Karpas-422 (cell line): Measurements from ENCODE around the gene UNC45A. TPM values are rescaled to one million over a fixed set of nuclear protein-coding genes. Genes with fewer than 3 reads are reported as not detected.

Source experiments
- DNase-seq: peaks from one replicate; pipeline ENCODE4 v3.0.0-alpha.2; 2015
- H2AFZ ChIP-seq: fragments of 200-600 bp; sonication (generic); 2 replicates; pipeline ENCODE4 v1.6.1; 2014; ENCODE audit warnings: antibody characterized with exemption, low read length, mixed read lengths
- H3K27ac ChIP-seq: fragments of 200-600 bp; sonication (generic); 2 replicates; pipeline ENCODE4 v1.5.1; 2014; ENCODE audit warnings: mild to moderate bottlenecking, low read length, moderate library complexity
- H3K27me3 ChIP-seq: fragments of 200-600 bp; sonication (generic); 2 replicates; pipeline ENCODE4 v1.6.1; 2014; ENCODE audit warnings: low read length, mixed read lengths
- H3K36me3 ChIP-seq: fragments of 200-600 bp; sonication (generic); 2 replicates; pipeline ENCODE4 v1.6.1; 2014; ENCODE audit warnings: low read length, mixed read lengths; ENCODE audit not compliant: insufficient read depth
- H3K4me1 ChIP-seq: fragments of 200-600 bp; sonication (generic); 2 replicates; pipeline ENCODE4 v1.6.1; 2014; ENCODE audit warnings: mild to moderate bottlenecking, low read length, mixed read lengths
- H3K4me2 ChIP-seq: fragments of 200-600 bp; sonication (generic); 2 replicates; pipeline ENCODE4 v1.6.1; 2014; ENCODE audit warnings: low read length, low read depth, mild to moderate bottlenecking; ENCODE audit not compliant: poor library complexity, severe bottlenecking
- H3K4me3 ChIP-seq: fragments of 200-600 bp; sonication (generic); 2 replicates; pipeline ENCODE4 v1.5.1; 2014; ENCODE audit warnings: mild to moderate bottlenecking, antibody characterized with exemption, low read length, mixed read lengths
- H3K79me2 ChIP-seq: fragments of 200-600 bp; sonication (generic); 2 replicates; pipeline ENCODE4 v1.6.1; 2014; ENCODE audit warnings: mild to moderate bottlenecking, low read length, mixed read lengths
- H3K9ac ChIP-seq: fragments of 200-600 bp; sonication (generic); 2 replicates; pipeline ENCODE4 v1.6.0; 2014; ENCODE audit warnings: low read length
- H3K9me2 ChIP-seq: fragments of 200-600 bp; sonication (generic), shearing (Covaris generic); replicated peaks from 2 replicates; pipeline ENCODE4 v1.6.0; 2014; ENCODE audit warnings: mild to moderate bottlenecking, low read length, moderate library complexity; ENCODE audit not compliant: insufficient read depth
- H3K9me3 ChIP-seq: fragments of 300-700, 200-600 bp; sonication (generic); 2 replicates; pipeline ENCODE4 v1.6.1; 2014; ENCODE audit warnings: low read length, mixed read lengths
- H4K20me1 ChIP-seq: fragments of 200-600 bp; sonication (generic); 2 replicates; pipeline ENCODE4 v1.6.1; 2014; ENCODE audit warnings: mild to moderate bottlenecking, antibody characterized with exemption, low read length, low read depth; ENCODE audit not compliant: insufficient read depth
- total RNA-seq: library from RNA; depleted of rRNA; stranded (reverse); fragments of >200 nt; shearing (Covaris generic); gene quantifications from 2 replicates; pipeline ENCODE4 v1.2.3, GENCODE V29; 2014; ENCODE audit warnings: low replicate concordance

Gene UNC45A
- total RNA-seq, 1 experiment from 2014 or later, result 25.1 TPM

GRCh38 chr15:90902040-90902839 lies 32.8 kb upstream of the UNC45A start:
- H3K9me3 ChIP-seq, result no peaks in the 10 kb centered on the region
- H3K27ac ChIP-seq, result peak overlapping the region; percentile 65
- H3K4me2 ChIP-seq, result peak overlapping the region; percentile 89
- 0 out of 2 replicates have a peak, but pooled peaks cover 9% of the 10 kb centered on the region for H3K36me3 ChIP-seq
- peak; percentile 90 for DNase-seq
- peak overlapping the region; percentile 47 for H2AFZ ChIP-seq
- no peaks in the 10 kb centered on the region for H3K27me3 ChIP-seq
- peak overlapping the region; percentile 87 for H3K9ac ChIP-seq
- H3K9me2 ChIP-seq, result no peaks in the 10 kb centered on the region
- no peaks in the 10 kb centered on the region for H4K20me1 ChIP-seq
- H3K4me3 ChIP-seq, result peak overlapping the region; percentile 75
- H3K79me2 ChIP-seq, result peaks cover 5% of the 10 kb centered on the region; the same call in 1 of the 2 replicates
- H3K4me1 ChIP-seq, result peaks cover 20% of the 10 kb centered on the region

- Histone ChIP-seq H4K20me1 (no peaks in the 10 kb centered on the region), H3K79me2 (peaks cover 5% of the 10 kb centered on the region; the same call in 1 of the 2 replicates), H3K36me3 (0 out of 2 replicates have a peak, but pooled peaks cover 9% of the 10 kb centered on the region), H3K4me2 (peak within 1 kb of the TSS; percentile 98), H3K9ac (peak within 1 kb of the TSS; percentile 87), H3K4me1 (peaks cover 20% of the 10 kb centered on the region), H3K9me2 (no peaks in the 10 kb centered on the region), H3K27me3 (no peaks in the 10 kb centered on the region), H3K4me3 (peak within 1 kb of the TSS; percentile 80), H3K27ac (peak within 1 kb of the TSS; percentile 83), H3K9me3 (no peaks in the 10 kb centered on the region), H2AFZ (peak within 1 kb of the TSS; percentile 47)
- peak; percentile 94 for DNase-seq
These were observed 32.0 kb upstream of the UNC45A start, which contains the start of gene MAN2A2 for GRCh38 chr15:90902840-90903732. Gene MAN2A2 (plus strand): TSS chr15:90903302. CDS start chr15:90904208, 906 bp downstream.

DNA sequence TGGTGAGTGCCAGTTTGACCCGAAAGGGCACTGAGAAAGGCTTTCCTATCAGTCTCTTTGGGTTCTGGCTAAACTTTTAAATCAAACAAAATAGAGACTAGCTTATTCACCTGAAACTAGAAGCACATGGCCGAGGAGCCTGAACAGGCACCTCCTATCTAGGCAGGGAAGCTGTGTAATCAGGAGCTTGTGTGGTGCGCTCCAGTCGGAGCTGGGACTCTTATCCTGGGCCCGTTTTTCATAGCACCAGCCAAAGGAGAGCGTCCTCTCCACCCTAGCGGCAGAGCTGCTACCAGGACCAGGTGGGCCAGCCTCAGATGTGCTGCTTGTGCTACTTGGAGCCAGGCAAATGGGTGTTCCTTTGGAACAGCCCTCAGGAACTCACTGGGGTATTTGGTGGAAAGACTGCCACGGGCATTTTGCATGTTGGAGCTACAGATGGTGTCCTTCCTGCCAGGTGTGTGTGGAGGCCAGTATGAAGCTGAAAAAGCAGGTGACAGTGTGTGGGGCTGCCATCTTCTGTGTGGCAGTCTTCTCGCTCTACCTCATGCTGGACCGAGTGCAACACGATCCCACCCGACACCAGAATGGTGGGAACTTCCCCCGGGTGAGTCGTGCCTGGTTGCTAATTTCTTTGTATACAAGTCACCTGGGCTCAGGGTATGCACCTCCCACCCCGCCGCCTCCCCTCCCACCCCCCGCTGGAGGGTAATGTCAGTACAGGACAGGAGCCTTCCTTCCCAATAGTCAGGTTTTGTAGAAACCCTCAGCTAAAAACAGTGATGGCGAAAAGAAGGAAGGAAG lies 31.1 kb upstream of the UNC45A start:
- Histone ChIP-seq H3K9me3 (no peaks in the 10 kb centered on the region), H3K27ac (peak overlapping the region; percentile 83), H3K9me2 (no peaks in the 10 kb centered on the region), H3K27me3 (no peaks in the 10 kb centered on the region), H3K4me1 (peaks cover 20% of the 10 kb centered on the region), H3K79me2 (peaks cover 5% of the 10 kb centered on the region; the same call in 1 of the 2 replicates), H4K20me1 (no peaks in the 10 kb centered on the region), H3K4me3 (peak overlapping the region; percentile 80), H3K36me3 (0 out of 2 replicates have a peak, but pooled peaks cover 9% of the 10 kb centered on the region), H3K4me2 (peak overlapping the region; percentile 98), H2AFZ (peak overlapping the region; percentile 11; the same call in 1 of the 2 replicates), H3K9ac (peak overlapping the region; percentile 87)
- peak; percentile 67 for DNase-seq

GRCh38 chr15:90904746-90905145 lies 30.3 kb upstream of the UNC45A start:
- H3K4me2 ChIP-seq, result no peak overlapping the region
- H3K79me2 ChIP-seq, result peaks cover 5% of the 10 kb centered on the region; the same call in 1 of the 2 replicates

GRCh38 chr15:90905306-90906180 lies 29.5 kb upstream of the UNC45A start:
- 0 out of 2 replicates have a peak, but pooled peaks cover 9% of the 10 kb centered on the region for H3K36me3 ChIP-seq
- no peak for DNase-seq
- H3K4me2 ChIP-seq, result no peak overlapping the region
- H3K9me2 ChIP-seq, result no peaks in the 10 kb centered on the region
- H3K9me3 ChIP-seq, result no peaks in the 10 kb centered on the region
- no peaks in the 10 kb centered on the region for H4K20me1 ChIP-seq
- peaks cover 20% of the 10 kb centered on the region for H3K4me1 ChIP-seq
- H3K27ac ChIP-seq, result no peak overlapping the region
- no peaks in the 10 kb centered on the region for H3K27me3 ChIP-seq
- H3K79me2 ChIP-seq, result peaks cover 5% of the 10 kb centered on the region; the same call in 1 of the 2 replicates
- H3K9ac ChIP-seq, result no peak overlapping the region
- H2AFZ ChIP-seq, result no peak overlapping the region
- no peak overlapping the region for H3K4me3 ChIP-seq

More at GRCh38 chr15:90904746-90905145, 30.3 kb upstream of the UNC45A start:
- H3K27ac ChIP-seq, result no peak overlapping the region
- no peak for DNase-seq
- H3K9me3 ChIP-seq, result no peaks in the 10 kb centered on the region
- H3K9me2 ChIP-seq, result no peaks in the 10 kb centered on the region
- peaks cover 20% of the 10 kb centered on the region for H3K4me1 ChIP-seq
- H3K36me3 ChIP-seq, result 0 out of 2 replicates have a peak, but pooled peaks cover 9% of the 10 kb centered on the region
- H3K4me3 ChIP-seq, result no peak overlapping the region
- no peaks in the 10 kb centered on the region for H3K27me3 ChIP-seq
- H2AFZ ChIP-seq, result no peak overlapping the region
- H4K20me1 ChIP-seq, result no peaks in the 10 kb centered on the region
- no peak overlapping the region for H3K9ac ChIP-seq

- H4K20me1 ChIP-seq, result no peaks in the 10 kb centered on the region
- H3K36me3 ChIP-seq, result 0 out of 2 replicates have a peak, but pooled peaks cover 9% of the 10 kb centered on the region
- H3K4me3 ChIP-seq, result no peak overlapping the region
- H3K27me3 ChIP-seq, result no peaks in the 10 kb centered on the region
- H3K4me2 ChIP-seq, result no peak overlapping the region
- no peak overlapping the region for H2AFZ ChIP-seq
- no peak for DNase-seq
- H3K27ac ChIP-seq, result no peak overlapping the region
- no peaks in the 10 kb centered on the region for H3K9me3 ChIP-seq
- no peaks in the 10 kb centered on the region for H3K9me2 ChIP-seq
- H3K4me1 ChIP-seq, result peaks cover 18% of the 10 kb centered on the region
- H3K9ac ChIP-seq, result no peak overlapping the region
- H3K79me2 ChIP-seq, result peaks cover 5% of the 10 kb centered on the region; the same call in 1 of the 2 replicates
These were observed 28.8 kb upstream of the UNC45A start for GRCh38 chr15:90906181-90906849.
